GM12801 (cell line): ENCODE measurements around the gene ZGPAT.

ENCODE experiments used
- TF ChIP-seq, protein P1 (sequence below): IDR thresholded peaks from one replicate; pipeline ENCODE4 v1.5.1; 2011; ENCODE audit warnings: control low read depth; ENCODE audit not compliant: insufficient read length; ENCODE audit errors: extremely low read depth

The ZGPAT gene

DNA sequence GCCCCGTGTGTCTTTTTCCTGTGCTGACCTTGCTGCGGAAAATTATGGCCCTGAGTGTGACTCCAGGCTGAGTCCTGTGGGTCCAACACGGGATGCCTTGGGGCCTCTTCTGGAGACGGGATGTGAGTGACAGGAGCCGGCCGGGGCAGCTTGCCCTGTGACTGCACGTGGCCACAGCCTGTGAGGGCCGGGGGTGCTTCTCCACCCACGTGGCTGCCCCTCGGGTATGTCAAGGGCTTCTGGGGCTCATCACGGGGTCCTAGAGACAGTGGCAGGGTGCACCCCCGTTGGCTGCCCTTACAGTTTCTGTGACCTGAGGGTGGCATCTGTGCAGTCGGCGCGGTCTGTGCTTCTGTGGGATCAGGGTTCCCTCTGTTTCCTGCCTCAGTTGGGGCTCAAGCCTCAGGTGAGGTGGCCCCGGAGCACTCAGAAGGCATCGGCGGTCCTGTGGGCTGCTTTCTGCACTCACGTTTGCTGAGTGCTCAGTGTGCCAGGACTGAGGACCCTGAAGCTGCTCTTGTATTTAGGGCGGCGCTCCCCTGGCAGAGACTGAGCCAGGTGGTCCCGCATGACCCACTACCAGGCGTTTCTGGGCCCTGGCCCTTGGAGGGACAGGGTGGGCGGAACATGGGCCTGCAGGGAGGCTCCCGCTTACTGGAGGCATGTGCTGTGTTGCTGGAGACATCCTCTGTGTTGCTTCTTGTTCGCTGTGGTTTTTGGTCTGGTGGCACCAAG lies 44.3 kb upstream of the ZGPAT start:
- TF ChIP-seq, protein P1, sequence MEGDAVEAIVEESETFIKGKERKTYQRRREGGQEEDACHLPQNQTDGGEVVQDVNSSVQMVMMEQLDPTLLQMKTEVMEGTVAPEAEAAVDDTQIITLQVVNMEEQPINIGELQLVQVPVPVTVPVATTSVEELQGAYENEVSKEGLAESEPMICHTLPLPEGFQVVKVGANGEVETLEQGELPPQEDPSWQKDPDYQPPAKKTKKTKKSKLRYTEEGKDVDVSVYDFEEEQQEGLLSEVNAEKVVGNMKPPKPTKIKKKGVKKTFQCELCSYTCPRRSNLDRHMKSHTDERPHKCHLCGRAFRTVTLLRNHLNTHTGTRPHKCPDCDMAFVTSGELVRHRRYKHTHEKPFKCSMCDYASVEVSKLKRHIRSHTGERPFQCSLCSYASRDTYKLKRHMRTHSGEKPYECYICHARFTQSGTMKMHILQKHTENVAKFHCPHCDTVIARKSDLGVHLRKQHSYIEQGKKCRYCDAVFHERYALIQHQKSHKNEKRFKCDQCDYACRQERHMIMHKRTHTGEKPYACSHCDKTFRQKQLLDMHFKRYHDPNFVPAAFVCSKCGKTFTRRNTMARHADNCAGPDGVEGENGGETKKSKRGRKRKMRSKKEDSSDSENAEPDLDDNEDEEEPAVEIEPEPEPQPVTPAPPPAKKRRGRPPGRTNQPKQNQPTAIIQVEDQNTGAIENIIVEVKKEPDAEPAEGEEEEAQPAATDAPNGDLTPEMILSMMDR, result no peak

GRCh38 chr20:63664143-63664851 lies 43.5 kb upstream of the ZGPAT start:
- TF ChIP-seq, protein P1, result no peak

- TF ChIP-seq, protein P1, result no peak
Observed at GRCh38 chr20:63664861-63665594, 42.8 kb upstream of the ZGPAT start.

DNA sequence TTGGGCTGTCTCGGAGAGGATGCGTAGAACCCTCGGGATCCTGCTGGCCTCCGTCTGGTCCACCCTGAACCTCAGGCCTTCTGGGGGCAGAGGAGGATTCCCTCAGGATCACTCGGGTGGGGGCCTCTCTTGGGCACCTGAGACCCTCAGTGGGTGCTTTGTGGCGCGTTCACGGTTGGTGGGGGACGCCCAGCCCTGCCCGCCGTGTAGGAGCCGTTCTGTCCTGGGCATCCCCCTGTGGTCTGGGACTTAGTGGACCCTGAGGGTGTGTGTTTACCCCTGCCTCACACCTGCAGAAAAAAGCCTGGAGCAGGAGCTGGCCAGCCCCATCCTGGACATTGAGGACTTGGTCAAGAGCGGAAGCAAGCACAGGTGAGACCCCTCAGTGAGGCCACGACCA lies 42.1 kb upstream of the ZGPAT start:
- TF ChIP-seq, protein P1, result no peak

DNA sequence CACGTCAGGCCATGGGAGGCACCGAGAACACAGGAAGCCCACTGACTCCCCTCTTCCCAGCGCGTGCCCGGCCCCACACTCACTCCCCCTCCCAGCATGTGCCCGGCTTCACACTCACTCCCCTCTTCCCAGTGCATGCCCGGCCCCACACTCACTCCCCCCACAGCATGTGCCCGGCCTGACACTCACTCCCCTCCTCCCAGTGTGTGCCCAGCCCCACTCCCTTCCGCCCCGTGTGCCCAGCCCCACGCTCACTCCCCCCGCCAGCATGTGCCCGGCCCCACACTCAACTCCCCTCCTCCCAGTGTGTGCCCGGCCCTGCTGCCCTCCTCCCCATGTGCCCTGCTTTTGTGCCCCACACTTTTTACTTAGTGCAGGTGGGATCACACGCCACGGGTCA lies 40.0 kb upstream of the ZGPAT start:
- TF ChIP-seq, protein P1, result no peak

- TF ChIP-seq, protein P1, result no peak
Observed at GRCh38 chr20:63668351-63668750, 39.5 kb upstream of the ZGPAT start.

- TF ChIP-seq, protein P1, result no peak
Observed at GRCh38 chr20:63672666-63673065, 35.2 kb upstream of the ZGPAT start.
